H1 (cell line): Measurements from ENCODE around the gene UBE2I. TPM values are rescaled to one million over a fixed set of nuclear protein-coding genes. Genes with fewer than 3 reads are reported as not detected.
A peak's percentile ranks its signal among the peaks of the same experiment; 100 is the strongest.

Source experiments
- POLR2AphosphoS5 ChIP-seq: IDR thresholded peaks from 2 replicates; pipeline ENCODE4 v1.6.1; 2011; ENCODE audit warnings: low read depth, low read length
- RAD21 ChIP-seq, 2 experiments: IDR thresholded peaks in 1 of 2; conservative IDR thresholded peaks in 1 of 2; 2 replicates each; pipeline ENCODE4 v1.6.1; 2011; ENCODE audit warnings: low read depth in 2 of 2, low read length in 2 of 2, improper control_type of control experiment in 1 of 2, inconsistent platforms in 1 of 2, mild to moderate bottlenecking in 1 of 2, moderate library complexity in 1 of 2
- SIN3A ChIP-seq, 2 experiments: IDR thresholded peaks in 1 of 2; conservative IDR thresholded peaks in 1 of 2; 2 replicates each; pipeline ENCODE4 v1.6.1; 2011 to 2012; ENCODE audit warnings: low read length in 2 of 2, improper control_type of control experiment in 1 of 2, low read depth in 1 of 2, mild to moderate bottlenecking in 1 of 2
- SRF ChIP-seq: IDR thresholded peaks from 2 replicates; pipeline ENCODE4 v1.6.1; 2011; ENCODE audit warnings: mild to moderate bottlenecking, low read depth, low read length, moderate library complexity
- polyA plus RNA-seq, 7 experiments: library from polyadenylated mRNA; depleted of rRNA in 3 of 7; stranded (reverse) in 5 of 7; unstranded in 2 of 7; fragments of >200 nt in 5 of 7; fragments of 200-250 nt in 2 of 7; gene quantifications; 1 replicate in 5 of 7; 2 replicates in 1 of 7; 4 replicates in 1 of 7; pipeline versions ENCODE4 v1.2.1 to v1.2.3, GENCODE V29; 2011 to 2013; ENCODE audit warnings: missing spikeins in 2 of 7, mixed read lengths in 2 of 7
- total RNA-seq: library from RNA; stranded (reverse); fragmentation: NEBNext Ultra II Directional; extraction: Animal tissue kit (Norgen Biotek cat#: 25700); gene quantifications from 2 replicates; pipeline ENCODE4 v1.2.1, GENCODE V29; 2021
- TF ChIP-seq, protein P1 (sequence below): fragments of 300-600 bp; sonication (generic); IDR thresholded peaks from 2 replicates; pipeline ENCODE4 v1.7.1; 2012; ENCODE audit warnings: low read length, moderate library complexity, mild to moderate bottlenecking, inconsistent platforms; ENCODE audit not compliant: insufficient replicate concordance
- TF ChIP-seq, protein P2 (sequence below): IDR thresholded peaks from 2 replicates; pipeline ENCODE4 v1.6.1; 2011; ENCODE audit warnings: low read length, improper control_type of control experiment
- TF ChIP-seq, protein P3 (sequence below), 3 experiments: IDR thresholded peaks; 1 replicate in 2 of 3; 2 replicates in 1 of 3; pipeline versions ENCODE4 v1.5.1 to v1.6.1; 2011; ENCODE audit warnings: low read length in 3 of 3, mild to moderate bottlenecking in 3 of 3, inconsistent platforms in 2 of 3, low read depth in 1 of 3, moderate library complexity in 1 of 3; ENCODE audit not compliant: insufficient read depth in 1 of 3; ENCODE audit errors: control extremely low read depth in 1 of 3

UBE2I gene
- total and polyA plus RNA-seq, 2 of the 8 experiments (the other 6 are each of a cell fraction or from before 2014, with no cell fraction given), result 148 to 268 TPM

DNA sequence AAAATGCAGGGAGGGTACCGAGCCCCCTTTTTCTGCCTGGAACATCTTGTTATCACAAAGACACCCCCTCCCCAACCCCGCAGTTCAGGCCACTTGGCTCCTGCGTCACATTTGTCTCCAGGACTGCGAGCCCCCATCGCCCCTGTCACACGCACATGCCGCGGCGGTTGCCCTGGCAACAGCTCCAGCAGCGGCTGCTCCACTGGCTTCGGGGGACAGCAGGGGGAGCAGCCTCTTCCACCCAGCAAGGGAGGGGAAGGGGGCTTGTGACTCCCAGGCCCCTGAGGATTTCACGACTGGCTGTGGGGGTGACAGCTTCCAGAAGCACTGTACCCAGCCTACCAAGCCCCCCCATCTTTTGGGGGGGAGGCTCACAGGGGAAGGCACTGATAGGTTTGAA lies 26.6 kb downstream of the UBE2I start (continued):
- TF ChIP-seq, protein P1, sequence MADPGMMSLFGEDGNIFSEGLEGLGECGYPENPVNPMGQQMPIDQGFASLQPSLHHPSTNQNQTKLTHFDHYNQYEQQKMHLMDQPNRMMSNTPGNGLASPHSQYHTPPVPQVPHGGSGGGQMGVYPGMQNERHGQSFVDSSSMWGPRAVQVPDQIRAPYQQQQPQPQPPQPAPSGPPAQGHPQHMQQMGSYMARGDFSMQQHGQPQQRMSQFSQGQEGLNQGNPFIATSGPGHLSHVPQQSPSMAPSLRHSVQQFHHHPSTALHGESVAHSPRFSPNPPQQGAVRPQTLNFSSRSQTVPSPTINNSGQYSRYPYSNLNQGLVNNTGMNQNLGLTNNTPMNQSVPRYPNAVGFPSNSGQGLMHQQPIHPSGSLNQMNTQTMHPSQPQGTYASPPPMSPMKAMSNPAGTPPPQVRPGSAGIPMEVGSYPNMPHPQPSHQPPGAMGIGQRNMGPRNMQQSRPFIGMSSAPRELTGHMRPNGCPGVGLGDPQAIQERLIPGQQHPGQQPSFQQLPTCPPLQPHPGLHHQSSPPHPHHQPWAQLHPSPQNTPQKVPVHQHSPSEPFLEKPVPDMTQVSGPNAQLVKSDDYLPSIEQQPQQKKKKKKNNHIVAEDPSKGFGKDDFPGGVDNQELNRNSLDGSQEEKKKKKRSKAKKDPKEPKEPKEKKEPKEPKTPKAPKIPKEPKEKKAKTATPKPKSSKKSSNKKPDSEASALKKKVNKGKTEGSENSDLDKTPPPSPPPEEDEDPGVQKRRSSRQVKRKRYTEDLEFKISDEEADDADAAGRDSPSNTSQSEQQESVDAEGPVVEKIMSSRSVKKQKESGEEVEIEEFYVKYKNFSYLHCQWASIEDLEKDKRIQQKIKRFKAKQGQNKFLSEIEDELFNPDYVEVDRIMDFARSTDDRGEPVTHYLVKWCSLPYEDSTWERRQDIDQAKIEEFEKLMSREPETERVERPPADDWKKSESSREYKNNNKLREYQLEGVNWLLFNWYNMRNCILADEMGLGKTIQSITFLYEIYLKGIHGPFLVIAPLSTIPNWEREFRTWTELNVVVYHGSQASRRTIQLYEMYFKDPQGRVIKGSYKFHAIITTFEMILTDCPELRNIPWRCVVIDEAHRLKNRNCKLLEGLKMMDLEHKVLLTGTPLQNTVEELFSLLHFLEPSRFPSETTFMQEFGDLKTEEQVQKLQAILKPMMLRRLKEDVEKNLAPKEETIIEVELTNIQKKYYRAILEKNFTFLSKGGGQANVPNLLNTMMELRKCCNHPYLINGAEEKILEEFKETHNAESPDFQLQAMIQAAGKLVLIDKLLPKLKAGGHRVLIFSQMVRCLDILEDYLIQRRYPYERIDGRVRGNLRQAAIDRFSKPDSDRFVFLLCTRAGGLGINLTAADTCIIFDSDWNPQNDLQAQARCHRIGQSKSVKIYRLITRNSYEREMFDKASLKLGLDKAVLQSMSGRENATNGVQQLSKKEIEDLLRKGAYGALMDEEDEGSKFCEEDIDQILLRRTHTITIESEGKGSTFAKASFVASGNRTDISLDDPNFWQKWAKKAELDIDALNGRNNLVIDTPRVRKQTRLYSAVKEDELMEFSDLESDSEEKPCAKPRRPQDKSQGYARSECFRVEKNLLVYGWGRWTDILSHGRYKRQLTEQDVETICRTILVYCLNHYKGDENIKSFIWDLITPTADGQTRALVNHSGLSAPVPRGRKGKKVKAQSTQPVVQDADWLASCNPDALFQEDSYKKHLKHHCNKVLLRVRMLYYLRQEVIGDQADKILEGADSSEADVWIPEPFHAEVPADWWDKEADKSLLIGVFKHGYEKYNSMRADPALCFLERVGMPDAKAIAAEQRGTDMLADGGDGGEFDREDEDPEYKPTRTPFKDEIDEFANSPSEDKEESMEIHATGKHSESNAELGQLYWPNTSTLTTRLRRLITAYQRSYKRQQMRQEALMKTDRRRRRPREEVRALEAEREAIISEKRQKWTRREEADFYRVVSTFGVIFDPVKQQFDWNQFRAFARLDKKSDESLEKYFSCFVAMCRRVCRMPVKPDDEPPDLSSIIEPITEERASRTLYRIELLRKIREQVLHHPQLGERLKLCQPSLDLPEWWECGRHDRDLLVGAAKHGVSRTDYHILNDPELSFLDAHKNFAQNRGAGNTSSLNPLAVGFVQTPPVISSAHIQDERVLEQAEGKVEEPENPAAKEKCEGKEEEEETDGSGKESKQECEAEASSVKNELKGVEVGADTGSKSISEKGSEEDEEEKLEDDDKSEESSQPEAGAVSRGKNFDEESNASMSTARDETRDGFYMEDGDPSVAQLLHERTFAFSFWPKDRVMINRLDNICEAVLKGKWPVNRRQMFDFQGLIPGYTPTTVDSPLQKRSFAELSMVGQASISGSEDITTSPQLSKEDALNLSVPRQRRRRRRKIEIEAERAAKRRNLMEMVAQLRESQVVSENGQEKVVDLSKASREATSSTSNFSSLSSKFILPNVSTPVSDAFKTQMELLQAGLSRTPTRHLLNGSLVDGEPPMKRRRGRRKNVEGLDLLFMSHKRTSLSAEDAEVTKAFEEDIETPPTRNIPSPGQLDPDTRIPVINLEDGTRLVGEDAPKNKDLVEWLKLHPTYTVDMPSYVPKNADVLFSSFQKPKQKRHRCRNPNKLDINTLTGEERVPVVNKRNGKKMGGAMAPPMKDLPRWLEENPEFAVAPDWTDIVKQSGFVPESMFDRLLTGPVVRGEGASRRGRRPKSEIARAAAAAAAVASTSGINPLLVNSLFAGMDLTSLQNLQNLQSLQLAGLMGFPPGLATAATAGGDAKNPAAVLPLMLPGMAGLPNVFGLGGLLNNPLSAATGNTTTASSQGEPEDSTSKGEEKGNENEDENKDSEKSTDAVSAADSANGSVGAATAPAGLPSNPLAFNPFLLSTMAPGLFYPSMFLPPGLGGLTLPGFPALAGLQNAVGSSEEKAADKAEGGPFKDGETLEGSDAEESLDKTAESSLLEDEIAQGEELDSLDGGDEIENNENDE, result no peak
- TF ChIP-seq SIN3A (conservative IDR thresholded peaks at IDR 0.05 in 1 of 2, IDR thresholded peaks at IDR 0.05 in 1 of 2; ENCODE audit: low read depth in 1 of 2, low read length in 2 of 2) (0 out of 4 replicates have a peak, but pooled peaks of 1 of the 2 experiments have one; percentile 51), RAD21 (IDR thresholded peaks at IDR 0.05 in 1 of 2, conservative IDR thresholded peaks at IDR 0.05 in 1 of 2; ENCODE audit: low read depth in 2 of 2, low read length in 2 of 2) (no peak), SRF (no peak), POLR2AphosphoS5 (no peak)
- TF ChIP-seq, protein P2, sequence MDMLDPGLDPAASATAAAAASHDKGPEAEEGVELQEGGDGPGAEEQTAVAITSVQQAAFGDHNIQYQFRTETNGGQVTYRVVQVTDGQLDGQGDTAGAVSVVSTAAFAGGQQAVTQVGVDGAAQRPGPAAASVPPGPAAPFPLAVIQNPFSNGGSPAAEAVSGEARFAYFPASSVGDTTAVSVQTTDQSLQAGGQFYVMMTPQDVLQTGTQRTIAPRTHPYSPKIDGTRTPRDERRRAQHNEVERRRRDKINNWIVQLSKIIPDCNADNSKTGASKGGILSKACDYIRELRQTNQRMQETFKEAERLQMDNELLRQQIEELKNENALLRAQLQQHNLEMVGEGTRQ, result no peak
- TF ChIP-seq, protein P3, sequence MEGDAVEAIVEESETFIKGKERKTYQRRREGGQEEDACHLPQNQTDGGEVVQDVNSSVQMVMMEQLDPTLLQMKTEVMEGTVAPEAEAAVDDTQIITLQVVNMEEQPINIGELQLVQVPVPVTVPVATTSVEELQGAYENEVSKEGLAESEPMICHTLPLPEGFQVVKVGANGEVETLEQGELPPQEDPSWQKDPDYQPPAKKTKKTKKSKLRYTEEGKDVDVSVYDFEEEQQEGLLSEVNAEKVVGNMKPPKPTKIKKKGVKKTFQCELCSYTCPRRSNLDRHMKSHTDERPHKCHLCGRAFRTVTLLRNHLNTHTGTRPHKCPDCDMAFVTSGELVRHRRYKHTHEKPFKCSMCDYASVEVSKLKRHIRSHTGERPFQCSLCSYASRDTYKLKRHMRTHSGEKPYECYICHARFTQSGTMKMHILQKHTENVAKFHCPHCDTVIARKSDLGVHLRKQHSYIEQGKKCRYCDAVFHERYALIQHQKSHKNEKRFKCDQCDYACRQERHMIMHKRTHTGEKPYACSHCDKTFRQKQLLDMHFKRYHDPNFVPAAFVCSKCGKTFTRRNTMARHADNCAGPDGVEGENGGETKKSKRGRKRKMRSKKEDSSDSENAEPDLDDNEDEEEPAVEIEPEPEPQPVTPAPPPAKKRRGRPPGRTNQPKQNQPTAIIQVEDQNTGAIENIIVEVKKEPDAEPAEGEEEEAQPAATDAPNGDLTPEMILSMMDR (IDR thresholded peaks at IDR 0.05; ENCODE audit: control extremely low read depth in 1 of 3, insufficient read depth in 1 of 3, low read depth in 1 of 3, low read length in 3 of 3), result peak in 1 of 3 experiments; percentile 22; a peak in 1 of 4 replicates
